ENCODE data around the gene ADAP1.
"Not testable (repeated sequence)": the region's sequence is repeated elsewhere in the genome, so short reads cannot be mapped to it uniquely, and the experiment has no call there.

GRCh38 chr7:872685-873084 lies 81.8 kb downstream of the ADAP1 start:
- not testable (repeated sequence) for TF ChIP-seq POLR2AphosphoS5, POLR2A (IDR thresholded peaks at IDR 0.05)
- TF ChIP-seq, protein P1, sequence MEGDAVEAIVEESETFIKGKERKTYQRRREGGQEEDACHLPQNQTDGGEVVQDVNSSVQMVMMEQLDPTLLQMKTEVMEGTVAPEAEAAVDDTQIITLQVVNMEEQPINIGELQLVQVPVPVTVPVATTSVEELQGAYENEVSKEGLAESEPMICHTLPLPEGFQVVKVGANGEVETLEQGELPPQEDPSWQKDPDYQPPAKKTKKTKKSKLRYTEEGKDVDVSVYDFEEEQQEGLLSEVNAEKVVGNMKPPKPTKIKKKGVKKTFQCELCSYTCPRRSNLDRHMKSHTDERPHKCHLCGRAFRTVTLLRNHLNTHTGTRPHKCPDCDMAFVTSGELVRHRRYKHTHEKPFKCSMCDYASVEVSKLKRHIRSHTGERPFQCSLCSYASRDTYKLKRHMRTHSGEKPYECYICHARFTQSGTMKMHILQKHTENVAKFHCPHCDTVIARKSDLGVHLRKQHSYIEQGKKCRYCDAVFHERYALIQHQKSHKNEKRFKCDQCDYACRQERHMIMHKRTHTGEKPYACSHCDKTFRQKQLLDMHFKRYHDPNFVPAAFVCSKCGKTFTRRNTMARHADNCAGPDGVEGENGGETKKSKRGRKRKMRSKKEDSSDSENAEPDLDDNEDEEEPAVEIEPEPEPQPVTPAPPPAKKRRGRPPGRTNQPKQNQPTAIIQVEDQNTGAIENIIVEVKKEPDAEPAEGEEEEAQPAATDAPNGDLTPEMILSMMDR (IDR thresholded peaks at IDR 0.05), result not testable (repeated sequence)
